ENCODE results near the gene CHRNA7.

The CHRNA7 gene

GRCh38 chr15:32098033-32098432 is 67.7 kb downstream of the CHRNA7 start:
- H3K36me3 ChIP-seq (ENCODE audit: insufficient read depth, low read length): no peaks in the 10 kb centered on the region
- no peaks in the 10 kb centered on the region for H3K9me3 ChIP-seq (ENCODE audit: low read length)
- no peak overlapping the region for H2AFZ ChIP-seq (ENCODE audit: low read depth, low read length)
- H3K27me3 ChIP-seq (ENCODE audit: insufficient read depth, low read length): no peaks in the 10 kb centered on the region
- H3K4me3 ChIP-seq (ENCODE audit: low read length): no peak overlapping the region
- H3K4me1 ChIP-seq (ENCODE audit: insufficient read depth, low read length): peaks cover 20% of the 10 kb centered on the region

GRCh38 chr15:32099097-32099785 is 68.9 kb downstream of the CHRNA7 start:
- Histone ChIP-seq H2AFZ (ENCODE audit: low read depth, low read length) (no peak overlapping the region), H3K9me3 (ENCODE audit: low read length) (no peaks in the 10 kb centered on the region), H3K27me3 (ENCODE audit: insufficient read depth, low read length) (no peaks in the 10 kb centered on the region), H3K4me1 (ENCODE audit: insufficient read depth, low read length) (peaks cover 20% of the 10 kb centered on the region), H3K36me3 (ENCODE audit: insufficient read depth, low read length) (no peaks in the 10 kb centered on the region), H3K4me3 (ENCODE audit: low read length) (no peak overlapping the region)

DNA sequence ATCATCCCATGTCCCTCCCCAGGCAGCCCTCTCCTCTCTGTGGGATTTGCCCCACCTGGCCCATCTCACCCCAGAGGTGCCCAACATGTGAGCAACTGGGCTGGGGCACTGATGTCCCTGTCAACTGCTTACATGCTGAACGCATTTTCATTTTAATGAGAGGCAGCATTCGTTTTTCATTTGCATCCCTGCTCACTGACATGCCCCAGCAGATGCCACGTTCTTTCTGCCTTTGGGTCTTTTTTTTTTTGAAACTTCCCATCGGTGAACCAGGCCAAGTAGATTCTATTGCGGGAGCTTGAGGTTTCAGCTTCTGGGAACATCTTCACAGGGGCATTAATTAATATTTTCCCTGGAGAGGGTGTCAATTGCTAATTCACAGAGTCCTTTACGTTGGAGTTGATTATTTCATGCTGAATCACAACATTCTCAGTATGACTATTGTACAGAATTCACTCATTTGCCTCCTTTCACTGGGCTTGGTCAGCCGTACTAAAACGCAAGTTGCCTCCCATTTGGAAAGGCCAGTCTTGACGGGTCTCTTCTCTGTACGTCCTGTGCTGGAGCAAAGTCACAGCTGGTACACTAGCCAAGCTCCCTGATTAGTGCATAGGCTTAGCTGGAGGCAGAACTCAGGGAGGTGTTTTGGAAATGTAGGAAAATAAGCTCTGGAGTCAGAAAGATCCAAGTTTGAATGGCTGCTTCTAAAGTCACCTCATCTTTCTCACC is 69.8 kb downstream of the CHRNA7 start:
- H3K36me3 ChIP-seq (ENCODE audit: insufficient read depth, low read length): no peaks in the 10 kb centered on the region
- peak overlapping the region; percentile 46 for H2AFZ ChIP-seq (ENCODE audit: low read depth, low read length)
- no peaks in the 10 kb centered on the region for H3K27me3 ChIP-seq (ENCODE audit: insufficient read depth, low read length)
- H3K4me3 ChIP-seq (ENCODE audit: low read length): no peak overlapping the region
- H3K9me3 ChIP-seq (ENCODE audit: low read length): no peaks in the 10 kb centered on the region
- H3K4me1 ChIP-seq (ENCODE audit: insufficient read depth, low read length): peaks cover 20% of the 10 kb centered on the region

GRCh38 chr15:32104061-32104995 is 74.0 kb downstream of the CHRNA7 start:
- no peaks in the 10 kb centered on the region for H3K9me3 ChIP-seq (ENCODE audit: low read length)
- H3K36me3 ChIP-seq (ENCODE audit: insufficient read depth, low read length): no peaks in the 10 kb centered on the region
- H2AFZ ChIP-seq (ENCODE audit: low read depth, low read length): no peak overlapping the region
- peaks cover 20% of the 10 kb centered on the region for H3K4me1 ChIP-seq (ENCODE audit: insufficient read depth, low read length)
- no peaks in the 10 kb centered on the region for H3K27me3 ChIP-seq (ENCODE audit: insufficient read depth, low read length)
- no peak overlapping the region for H3K4me3 ChIP-seq (ENCODE audit: low read length)

GRCh38 chr15:32105258-32106241 is 75.2 kb downstream of the CHRNA7 start:
- no peaks in the 10 kb centered on the region for H3K36me3 ChIP-seq (ENCODE audit: insufficient read depth, low read length)
- H3K9me3 ChIP-seq (ENCODE audit: low read length): no peaks in the 10 kb centered on the region
- peaks cover 9% of the 10 kb centered on the region for H3K4me1 ChIP-seq (ENCODE audit: insufficient read depth, low read length)
- no peak overlapping the region for H3K4me3 ChIP-seq (ENCODE audit: low read length)
- H3K27me3 ChIP-seq (ENCODE audit: insufficient read depth, low read length): no peaks in the 10 kb centered on the region
- H2AFZ ChIP-seq (ENCODE audit: low read depth, low read length): no peak overlapping the region

GRCh38 chr15:32106401-32107381 is 76.4 kb downstream of the CHRNA7 start:
- Histone ChIP-seq H3K4me1 (ENCODE audit: insufficient read depth, low read length) (no peaks in the 10 kb centered on the region), H3K4me3 (ENCODE audit: low read length) (no peak overlapping the region), H3K9me3 (ENCODE audit: low read length) (no peaks in the 10 kb centered on the region), H3K36me3 (ENCODE audit: insufficient read depth, low read length) (no peaks in the 10 kb centered on the region), H2AFZ (ENCODE audit: low read depth, low read length) (no peak overlapping the region), H3K27me3 (ENCODE audit: insufficient read depth, low read length) (no peaks in the 10 kb centered on the region)

GRCh38 chr15:32107477-32108080 is 77.3 kb downstream of the CHRNA7 start:
- no peaks in the 10 kb centered on the region for H3K27me3 ChIP-seq (ENCODE audit: insufficient read depth, low read length)

DNA sequence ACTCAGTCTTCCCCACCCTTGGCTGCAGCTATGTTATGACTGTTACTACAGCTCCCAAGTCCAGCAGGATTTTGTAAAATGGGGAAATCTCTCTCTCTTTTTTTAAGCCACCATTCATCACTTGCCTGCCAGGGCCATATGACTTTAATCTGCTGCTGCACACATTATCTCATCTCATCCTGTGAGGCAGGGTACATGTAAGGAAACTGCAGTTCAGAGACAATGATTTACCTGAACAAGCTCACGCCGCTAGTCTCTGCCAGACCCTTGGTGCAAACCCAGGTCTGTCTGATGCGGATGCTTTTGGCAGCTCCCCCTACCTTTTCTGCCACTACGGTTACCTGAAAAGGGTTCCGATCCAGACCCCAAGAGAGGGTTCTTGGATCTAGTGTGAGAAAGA is 78.3 kb downstream of the CHRNA7 start:
- Histone ChIP-seq H2AFZ (ENCODE audit: low read depth, low read length) (no peak overlapping the region), H3K9me3 (ENCODE audit: low read length) (no peaks in the 10 kb centered on the region), H3K4me3 (ENCODE audit: low read length) (no peak overlapping the region), H3K27me3 (ENCODE audit: insufficient read depth, low read length) (no peaks in the 10 kb centered on the region), H3K4me1 (ENCODE audit: insufficient read depth, low read length) (no peaks in the 10 kb centered on the region), H3K36me3 (ENCODE audit: insufficient read depth, low read length) (no peaks in the 10 kb centered on the region)

More at GRCh38 chr15:32107477-32108080, 77.3 kb downstream of the CHRNA7 start:
- Histone ChIP-seq H3K4me1 (ENCODE audit: insufficient read depth, low read length) (no peaks in the 10 kb centered on the region), H3K4me3 (ENCODE audit: low read length) (no peak overlapping the region), H2AFZ (ENCODE audit: low read depth, low read length) (no peak overlapping the region), H3K9me3 (ENCODE audit: low read length) (no peaks in the 10 kb centered on the region), H3K36me3 (ENCODE audit: insufficient read depth, low read length) (no peaks in the 10 kb centered on the region)

DNA sequence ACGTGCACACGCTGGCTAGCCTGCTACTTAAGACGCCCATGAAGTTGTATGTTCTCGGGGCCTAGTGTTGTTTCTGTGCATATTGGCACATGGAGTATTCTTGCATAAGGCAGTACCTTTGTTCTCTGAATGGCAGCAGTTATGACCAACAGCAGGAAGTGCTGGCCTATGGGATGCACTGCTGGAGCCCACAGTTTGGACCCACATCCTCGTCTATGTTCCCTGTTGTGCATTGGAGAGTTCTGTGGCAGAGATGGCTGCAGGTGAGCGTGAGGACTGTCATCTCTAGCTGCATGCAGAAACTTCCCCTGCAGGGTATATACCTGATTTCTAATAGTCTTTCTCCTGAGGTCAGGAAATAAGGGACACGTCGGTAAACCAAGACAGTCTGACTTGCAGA is 81.8 kb downstream of the CHRNA7 start:
- Histone ChIP-seq H3K36me3 (ENCODE audit: insufficient read depth, low read length) (no peaks in the 10 kb centered on the region), H3K4me3 (ENCODE audit: low read length) (no peak overlapping the region), H3K4me1 (ENCODE audit: insufficient read depth, low read length) (no peaks in the 10 kb centered on the region), H3K27me3 (ENCODE audit: insufficient read depth, low read length) (no peaks in the 10 kb centered on the region), H2AFZ (ENCODE audit: low read depth, low read length) (no peak overlapping the region), H3K9me3 (ENCODE audit: low read length) (no peaks in the 10 kb centered on the region)

DNA sequence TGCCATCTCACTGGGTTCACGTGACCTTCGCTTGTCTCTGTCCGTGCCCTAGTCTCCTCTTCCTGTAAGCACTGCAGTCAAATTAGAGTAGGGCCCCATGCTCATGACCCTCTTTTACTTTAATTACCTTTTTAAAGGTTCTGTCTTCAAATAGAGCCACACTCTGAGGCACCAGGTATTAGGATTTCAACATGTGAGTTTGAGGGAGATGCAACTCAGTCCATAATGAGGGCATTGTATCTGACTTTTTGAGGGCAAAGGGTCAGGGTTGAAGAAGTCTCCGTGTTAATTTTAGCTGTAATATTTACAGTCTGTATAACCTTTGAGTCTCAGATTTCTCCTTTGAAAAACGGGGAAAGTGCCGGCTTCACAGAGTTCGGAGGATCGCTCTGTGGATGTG is 82.9 kb downstream of the CHRNA7 start:
- Histone ChIP-seq H3K27me3 (ENCODE audit: insufficient read depth, low read length) (no peaks in the 10 kb centered on the region), H3K4me3 (ENCODE audit: low read length) (no peak overlapping the region), H3K9me3 (ENCODE audit: low read length) (no peaks in the 10 kb centered on the region), H3K36me3 (ENCODE audit: insufficient read depth, low read length) (no peaks in the 10 kb centered on the region), H2AFZ (ENCODE audit: low read depth, low read length) (no peak overlapping the region), H3K4me1 (ENCODE audit: insufficient read depth, low read length) (no peaks in the 10 kb centered on the region)

DNA sequence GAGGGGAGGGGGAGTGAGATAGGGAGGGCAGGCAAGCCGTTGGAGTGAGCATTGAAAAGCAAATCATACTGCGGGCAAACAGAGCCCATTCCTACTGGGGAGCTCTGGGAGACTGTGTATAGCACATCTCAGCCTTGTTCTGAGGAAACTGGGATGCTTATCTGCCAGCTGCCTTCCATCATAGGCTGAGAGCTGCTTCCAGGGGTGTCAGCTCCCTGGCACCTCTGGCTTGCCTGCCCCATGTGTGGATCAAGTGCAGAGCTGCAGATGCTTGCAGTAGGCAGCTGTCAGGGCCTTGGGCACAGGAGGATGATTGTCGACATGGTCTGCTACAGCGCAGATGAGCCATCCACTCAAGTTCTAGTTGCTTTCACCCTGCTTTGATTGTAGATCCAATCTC is 86.8 kb downstream of the CHRNA7 start:
- Histone ChIP-seq H3K9me3 (ENCODE audit: low read length) (no peaks in the 10 kb centered on the region), H2AFZ (ENCODE audit: low read depth, low read length) (no peak overlapping the region)

More for the DNA sequence above, 86.8 kb downstream of the CHRNA7 start:
- Histone ChIP-seq H3K36me3 (ENCODE audit: insufficient read depth, low read length) (no peaks in the 10 kb centered on the region), H3K27me3 (ENCODE audit: insufficient read depth, low read length) (no peaks in the 10 kb centered on the region), H3K4me3 (ENCODE audit: low read length) (no peak overlapping the region), H3K4me1 (ENCODE audit: insufficient read depth, low read length) (no peaks in the 10 kb centered on the region)

Data from neuron (in vitro differentiated cells).